ENCODE data around the gene SNX3.

Gene SNX3

DNA sequence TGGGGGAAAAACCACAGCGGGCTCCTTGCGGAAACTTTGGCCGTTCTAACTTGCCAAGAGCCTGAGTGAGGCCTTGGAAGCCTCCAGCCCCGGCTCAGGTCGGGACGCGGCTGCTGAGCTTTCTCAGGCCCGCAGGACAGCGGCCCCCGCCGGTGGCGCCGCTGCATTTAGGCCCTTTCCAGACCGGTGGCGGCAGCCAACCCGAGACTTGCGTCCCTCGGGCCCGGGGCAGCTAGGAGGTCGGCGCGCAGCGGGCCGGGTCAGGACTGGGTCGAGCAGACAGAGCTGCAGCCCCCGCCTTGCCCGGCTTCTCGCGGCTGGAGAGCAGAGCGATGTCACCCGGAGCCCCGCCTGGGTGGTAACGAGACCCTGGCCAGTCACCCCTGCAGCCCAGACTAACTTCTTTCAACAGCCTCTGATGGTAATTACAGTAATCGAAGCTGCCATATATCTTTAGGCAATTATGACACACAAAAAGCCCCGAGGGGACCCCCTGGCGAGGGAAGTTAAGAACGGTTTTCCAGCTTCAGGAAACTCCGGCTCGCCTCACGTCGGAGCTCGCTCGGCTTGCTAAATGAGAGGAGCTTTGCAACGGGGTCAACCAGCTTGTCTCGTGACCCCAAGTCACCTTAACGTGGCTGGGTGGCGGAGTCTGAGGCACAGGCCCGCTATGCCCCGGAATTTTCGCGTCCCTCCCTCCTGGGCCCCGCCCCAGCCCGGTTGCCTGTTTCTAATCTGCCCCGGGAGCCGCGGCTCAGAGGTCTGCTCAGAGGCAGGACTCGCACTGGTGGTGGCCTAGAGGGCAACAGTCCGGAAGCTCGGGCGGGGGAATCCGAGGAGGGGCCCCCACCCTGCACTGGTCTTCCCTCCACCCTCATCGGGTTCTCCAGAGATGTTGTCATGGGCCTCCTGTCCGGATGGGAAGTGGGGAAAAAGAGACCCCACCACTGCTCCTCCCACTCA is 92.1 kb downstream of the SNX3 start:
- DNase-seq, result no peak

GRCh38 chr6:108168090-108168463 is 92.8 kb downstream of the SNX3 start:
- DNase-seq, result no peak

GRCh38 chr6:108167449-108168089 is 93.3 kb downstream of the SNX3 start:
- DNase-seq, result no peak

GRCh38 chr6:108166664-108167448 is 94.0 kb downstream of the SNX3 start:
- no peak for DNase-seq

- DNase-seq, result no peak
Observed at GRCh38 chr6:108165714-108166663, 94.9 kb downstream of the SNX3 start, which contains the start of gene NR2E1. Gene NR2E1, plus strand, starts transcription at chr6:108166022. Its CDS starts 744 bp downstream, at chr6:108166766.

DNA sequence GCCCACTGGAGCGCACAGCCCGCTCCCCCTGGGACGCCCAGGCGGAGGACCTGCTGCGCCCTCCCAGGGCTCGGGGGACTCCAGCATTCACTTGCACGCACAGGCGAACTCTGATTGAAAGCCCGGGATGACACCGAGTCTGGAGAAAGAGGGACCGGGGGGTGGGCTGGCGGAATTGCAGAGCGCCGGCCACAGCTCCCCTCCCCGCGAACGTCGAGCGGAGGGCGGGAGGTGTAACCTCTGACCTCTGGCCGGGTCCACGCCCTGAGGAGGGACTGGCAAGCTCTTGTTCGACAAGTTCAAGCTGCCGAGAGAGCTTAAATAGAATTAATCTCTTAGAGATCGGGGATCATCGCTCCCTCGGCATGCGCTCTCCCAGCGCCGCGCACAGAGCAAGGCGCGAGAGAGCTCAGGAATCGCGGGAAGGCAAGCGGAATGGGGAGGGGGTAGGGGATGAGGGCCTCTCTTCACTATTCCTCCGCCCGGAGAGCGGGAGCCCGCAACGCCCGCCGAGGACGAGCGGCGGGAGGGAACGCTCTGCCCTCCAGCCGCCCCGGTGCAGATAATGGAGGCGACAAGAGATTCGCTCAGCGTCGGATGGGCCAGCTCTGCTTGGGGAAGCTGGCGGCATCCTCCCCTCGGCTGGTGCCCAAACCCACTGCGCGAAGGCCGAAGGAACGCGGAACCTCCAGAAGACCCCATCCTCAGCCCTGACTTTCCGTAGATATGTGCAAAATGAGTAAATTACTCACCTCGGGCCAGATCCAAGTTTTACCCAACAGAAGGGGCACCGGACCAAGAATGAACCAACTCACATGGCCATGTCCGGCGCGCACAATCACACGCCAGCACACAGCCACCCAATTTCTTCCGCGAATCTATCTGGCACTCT is 95.8 kb downstream of the SNX3 start:
- DNase-seq, result no peak

DNA sequence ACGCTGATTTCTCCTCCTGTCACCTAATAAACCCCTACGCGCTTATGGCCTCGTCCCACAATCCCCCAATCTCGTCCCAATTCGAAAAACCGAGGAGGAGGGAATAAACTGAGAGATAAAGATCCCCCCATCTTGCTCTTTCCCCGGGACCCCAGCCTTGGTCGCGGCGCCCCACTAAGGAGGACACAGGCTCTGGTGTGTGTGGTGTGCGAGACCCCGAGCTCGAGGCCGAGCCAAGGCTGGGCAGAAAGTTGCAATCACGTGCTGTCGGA is 96.4 kb downstream of the SNX3 start:
- DNase-seq, result no peak

- DNase-seq, result no peak
Observed at GRCh38 chr6:108163644-108164542, 96.9 kb downstream of the SNX3 start.

DNA sequence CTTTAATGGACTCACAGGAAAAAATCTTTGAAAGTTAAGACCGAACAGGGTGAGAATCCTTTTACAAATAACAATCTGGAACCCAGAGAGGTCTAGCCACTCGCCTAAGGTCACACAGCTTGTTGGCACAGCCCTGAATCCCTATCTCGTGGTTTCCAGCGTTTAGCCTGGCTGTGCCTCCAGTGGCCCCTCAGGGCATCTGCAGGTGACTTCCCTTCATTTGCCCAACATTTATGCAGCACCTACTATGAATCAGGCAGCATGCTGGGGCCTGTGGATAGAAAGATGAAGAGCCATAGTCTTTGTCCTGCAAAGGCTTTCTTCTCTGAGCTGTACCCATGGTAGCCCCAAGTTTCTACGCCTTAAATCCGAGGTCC is 97.6 kb downstream of the SNX3 start:
- no peak for DNase-seq

DNA sequence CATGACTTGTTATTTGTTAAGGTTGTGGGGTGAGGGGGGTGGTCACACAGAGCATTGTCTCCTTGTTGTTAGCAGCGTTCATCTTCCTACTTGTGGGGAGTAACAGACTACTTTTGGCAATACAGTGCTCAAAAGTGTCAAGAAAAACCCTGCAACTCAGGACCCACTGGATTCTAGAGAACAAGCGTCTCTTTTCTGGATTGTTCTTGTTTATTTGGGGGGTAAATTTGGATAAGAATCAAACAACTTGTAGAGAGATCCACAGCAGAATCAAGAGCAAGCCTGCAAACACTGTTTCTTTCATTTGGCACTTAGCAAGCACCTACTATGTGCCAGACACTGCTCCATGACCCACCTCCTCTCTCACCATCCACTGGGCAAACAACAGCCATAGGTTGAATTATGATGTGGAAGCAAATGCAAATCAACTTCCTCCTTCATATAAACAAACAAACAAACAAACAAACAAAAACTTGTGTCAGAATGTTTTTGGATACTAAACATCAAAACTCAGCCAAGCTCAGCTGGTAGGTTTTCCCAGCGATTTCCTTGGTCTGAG is 99.0 kb downstream of the SNX3 start:
- no peak for DNase-seq
